Astrocyte of the cerebellum (primary cell): ENCODE results near the gene BRCA2.
"Not testable (repeated sequence)": the region's sequence is repeated elsewhere in the genome, so short reads cannot be mapped to it uniquely, and the experiment has no call there.

Experiments used
- DNase-seq: peaks from one replicate; pipeline ENCODE4 v3.0.0-alpha.2; 2011; ENCODE audit warnings: low read depth
- H3K4me3 ChIP-seq: 2 replicates; pipeline ENCODE4 v1.5.1; 2011; ENCODE audit warnings: mild to moderate bottlenecking, low read depth, low read length, moderate library complexity
- in situ Hi-C: cut with HindIII; loops from 2 replicates; pipeline ENCODE4 v1.10.0; 2017; ENCODE audit warnings: low sequenced_read_pairs
- TF ChIP-seq, protein P1 (sequence below): IDR thresholded peaks from 2 replicates; pipeline ENCODE4 v1.5.1; 2012; ENCODE audit warnings: low read length, low read depth, moderate library complexity, mild to moderate bottlenecking; ENCODE audit errors: missing control alignments

BRCA2 gene

GRCh38 chr13:32347651-32348050 lies 32.3 kb downstream of the BRCA2 start:
- TF ChIP-seq, protein P1, sequence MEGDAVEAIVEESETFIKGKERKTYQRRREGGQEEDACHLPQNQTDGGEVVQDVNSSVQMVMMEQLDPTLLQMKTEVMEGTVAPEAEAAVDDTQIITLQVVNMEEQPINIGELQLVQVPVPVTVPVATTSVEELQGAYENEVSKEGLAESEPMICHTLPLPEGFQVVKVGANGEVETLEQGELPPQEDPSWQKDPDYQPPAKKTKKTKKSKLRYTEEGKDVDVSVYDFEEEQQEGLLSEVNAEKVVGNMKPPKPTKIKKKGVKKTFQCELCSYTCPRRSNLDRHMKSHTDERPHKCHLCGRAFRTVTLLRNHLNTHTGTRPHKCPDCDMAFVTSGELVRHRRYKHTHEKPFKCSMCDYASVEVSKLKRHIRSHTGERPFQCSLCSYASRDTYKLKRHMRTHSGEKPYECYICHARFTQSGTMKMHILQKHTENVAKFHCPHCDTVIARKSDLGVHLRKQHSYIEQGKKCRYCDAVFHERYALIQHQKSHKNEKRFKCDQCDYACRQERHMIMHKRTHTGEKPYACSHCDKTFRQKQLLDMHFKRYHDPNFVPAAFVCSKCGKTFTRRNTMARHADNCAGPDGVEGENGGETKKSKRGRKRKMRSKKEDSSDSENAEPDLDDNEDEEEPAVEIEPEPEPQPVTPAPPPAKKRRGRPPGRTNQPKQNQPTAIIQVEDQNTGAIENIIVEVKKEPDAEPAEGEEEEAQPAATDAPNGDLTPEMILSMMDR = no peak
- H3K4me3 ChIP-seq = no peak overlapping the region
- in situ Hi-C loops = no loop called here
- DNase-seq = no peak

DNA sequence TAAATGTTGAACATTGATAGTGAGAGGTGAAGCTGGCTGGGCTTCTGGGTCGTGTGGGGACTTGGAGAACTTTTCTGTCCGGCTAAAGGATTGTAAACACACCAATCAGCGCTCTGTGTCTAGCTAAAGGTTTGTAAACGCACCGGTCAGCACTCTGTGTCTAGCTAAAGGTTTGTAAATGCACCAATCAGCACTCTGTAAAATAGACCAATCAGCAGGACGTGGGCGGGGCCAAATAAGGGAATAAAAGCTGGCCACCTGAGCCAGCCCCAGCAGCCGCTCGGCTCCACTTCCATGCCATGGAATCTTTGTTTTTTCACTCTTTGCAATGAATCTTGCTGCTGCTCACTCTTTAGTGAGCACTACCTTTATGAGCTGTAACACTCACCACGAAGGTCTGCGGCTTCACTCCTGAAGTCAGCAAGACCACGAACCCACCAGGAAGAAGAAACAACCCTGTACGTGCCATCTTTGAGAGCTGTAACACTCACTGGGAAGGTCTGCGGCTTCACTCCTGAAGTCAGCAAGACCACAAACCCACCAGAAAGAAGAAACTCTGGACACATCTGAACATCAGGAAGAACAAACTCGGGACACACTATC lies 35.6 kb downstream of the BRCA2 start:
- DNase-seq, H3K4me3 ChIP-seq, in situ Hi-C loops: not testable (repeated sequence)

DNA sequence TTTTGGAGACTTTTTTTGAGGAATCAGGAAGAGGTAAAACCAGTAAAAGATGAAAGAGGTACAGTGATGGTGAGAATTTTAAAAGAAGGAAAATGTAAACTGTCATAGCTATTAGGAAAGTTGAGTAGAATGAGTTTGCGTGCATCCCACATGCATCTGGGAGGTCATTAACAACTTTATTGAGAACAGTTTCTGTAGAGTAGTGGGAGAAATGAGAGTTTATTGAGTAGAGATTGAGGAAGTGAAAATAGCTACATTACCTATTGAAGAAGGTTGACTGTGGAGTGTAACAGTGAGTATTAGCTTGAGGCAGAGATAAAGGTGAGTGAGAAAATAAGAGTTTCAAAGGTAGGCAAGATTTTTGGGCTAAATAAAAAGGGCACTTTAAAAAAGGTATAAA lies 38.7 kb downstream of the BRCA2 start:
- DNase-seq = no peak
- TF ChIP-seq, protein P1 = no peak
- in situ Hi-C loops = no loop called here
- H3K4me3 ChIP-seq = no peak overlapping the region

DNA sequence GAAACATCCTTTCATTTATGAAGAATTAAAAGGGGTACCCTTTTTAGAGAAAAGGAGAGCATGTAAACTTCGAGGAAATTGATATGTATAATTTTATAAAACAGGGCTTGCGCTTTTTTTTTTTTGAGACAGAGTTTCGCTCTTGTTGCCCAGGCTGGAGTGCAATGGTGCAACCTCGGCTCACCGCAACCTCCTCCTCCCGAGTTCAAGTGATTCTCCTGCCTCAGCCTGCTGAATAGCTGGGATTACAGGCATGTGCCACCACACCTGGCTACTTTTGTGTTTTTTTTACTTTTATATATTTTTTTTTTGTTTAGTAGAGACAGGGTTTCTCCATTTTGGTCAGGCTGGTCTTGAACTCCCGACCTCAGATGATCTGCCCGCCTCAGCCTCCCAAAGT lies 40.6 kb downstream of the BRCA2 start:
- H3K4me3 ChIP-seq, in situ Hi-C loops, DNase-seq: not testable (repeated sequence)

- no peak overlapping the region for H3K4me3 ChIP-seq
- TF ChIP-seq, protein P1 = no peak
- DNase-seq = no peak
- in situ Hi-C loops = no loop called here
These were observed 47.3 kb downstream of the BRCA2 start for GRCh38 chr13:32362574-32362973.

DNA sequence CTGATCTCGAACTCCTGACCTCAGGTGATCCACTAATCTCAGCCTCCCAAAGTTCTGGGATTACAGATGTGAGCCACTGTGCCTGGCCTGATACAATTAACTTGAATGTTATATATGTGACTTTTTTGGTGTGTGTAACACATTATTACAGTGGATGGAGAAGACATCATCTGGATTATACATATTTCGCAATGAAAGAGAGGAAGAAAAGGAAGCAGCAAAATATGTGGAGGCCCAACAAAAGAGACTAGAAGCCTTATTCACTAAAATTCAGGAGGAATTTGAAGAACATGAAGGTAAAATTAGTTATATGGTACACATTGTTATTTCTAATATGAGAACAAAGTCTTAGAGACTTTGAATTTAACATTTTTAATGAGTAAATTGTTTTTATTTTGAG lies 55.5 kb downstream of the BRCA2 start:
- H3K4me3 ChIP-seq = no peak overlapping the region
- TF ChIP-seq, protein P1 = no peak
- in situ Hi-C loops = no loop called here
- no peak for DNase-seq

DNA sequence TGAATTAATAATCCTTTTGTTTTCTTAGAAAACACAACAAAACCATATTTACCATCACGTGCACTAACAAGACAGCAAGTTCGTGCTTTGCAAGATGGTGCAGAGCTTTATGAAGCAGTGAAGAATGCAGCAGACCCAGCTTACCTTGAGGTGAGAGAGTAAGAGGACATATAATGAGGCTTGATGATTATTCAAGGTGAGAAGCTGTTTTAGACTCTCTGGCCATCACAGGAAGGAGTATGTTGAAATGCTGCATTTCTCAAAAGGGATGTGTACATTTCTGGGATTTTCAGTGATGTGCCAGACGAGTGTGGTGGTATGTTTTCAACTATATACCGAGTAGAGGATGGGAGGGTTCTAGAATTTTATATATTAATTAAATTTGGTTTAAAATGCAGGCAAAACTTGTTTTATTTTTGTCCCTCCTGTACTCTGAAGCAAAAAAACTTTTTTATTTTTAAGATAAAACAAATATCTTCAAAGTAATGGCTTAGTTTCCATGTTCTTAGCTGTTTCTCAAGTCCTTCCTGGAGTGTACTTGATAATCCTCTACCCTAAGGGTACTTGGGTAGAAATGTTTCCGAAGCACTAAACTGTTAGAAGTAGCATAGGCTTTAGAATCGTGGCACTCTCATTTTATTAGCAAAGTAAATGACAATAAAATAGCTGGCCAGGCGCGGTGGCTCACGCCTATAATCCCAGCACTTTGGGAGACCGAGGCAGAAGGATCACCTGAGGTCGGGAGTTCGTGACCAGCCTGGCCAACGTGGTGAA lies 61.5 kb downstream of the BRCA2 start:
- in situ Hi-C loops = no loop called here
- TF ChIP-seq, protein P1 = no peak
- no peak overlapping the region for H3K4me3 ChIP-seq
- DNase-seq = no peak
